GM19452 (cell line): Measurements from ENCODE around the gene NUDT4.
"Not testable (repeated sequence)": the region's sequence is repeated elsewhere in the genome, so short reads cannot be mapped to it uniquely, and the experiment has no call there.

Experiments used
- ATAC-seq: cut with Tn5 transposase; IDR thresholded peaks from one replicate; pipeline ENCODE4 v1.9.1; 2021; ENCODE audit not compliant: unreplicated experiment

NUDT4 gene

GRCh38 chr12:93427779-93428564 is 50.2 kb downstream of the NUDT4 start:
- ATAC-seq: no peak

- ATAC-seq: no peak
These were observed 51.7 kb downstream of the NUDT4 start for GRCh38 chr12:93429448-93429847.

GRCh38 chr12:93429852-93430251 is 52.1 kb downstream of the NUDT4 start:
- no peak for ATAC-seq

GRCh38 chr12:93430280-93430679 is 52.6 kb downstream of the NUDT4 start:
- no peak for ATAC-seq

GRCh38 chr12:93432031-93432430 is 54.3 kb downstream of the NUDT4 start:
- not testable (repeated sequence) for ATAC-seq

GRCh38 chr12:93434256-93434865 is 56.6 kb downstream of the NUDT4 start:
- no peak for ATAC-seq

- no peak for ATAC-seq
These were observed 60.7 kb downstream of the NUDT4 start for GRCh38 chr12:93438266-93439050.

GRCh38 chr12:93440043-93440835 is 62.5 kb downstream of the NUDT4 start:
- no peak for ATAC-seq

GRCh38 chr12:93441081-93441616 is 63.4 kb downstream of the NUDT4 start:
- ATAC-seq: no peak

GRCh38 chr12:93441617-93442410 is 64.1 kb downstream of the NUDT4 start, which contains the start of gene UBE2N:
Gene UBE2N, minus strand, starts transcription at chr12:93441947. Its CDS starts 63 bp downstream, at chr12:93441884.
- ATAC-seq: peak; percentile 74

- ATAC-seq: no peak
These were observed 65.0 kb downstream of the NUDT4 start for GRCh38 chr12:93442411-93443340.

- no peak for ATAC-seq
These were observed 65.9 kb downstream of the NUDT4 start for GRCh38 chr12:93443576-93443975.

- no peak for ATAC-seq
These were observed 70.0 kb downstream of the NUDT4 start for GRCh38 chr12:93447555-93448290.

- no peak for ATAC-seq
These were observed 71.1 kb downstream of the NUDT4 start for GRCh38 chr12:93448796-93449195.

- peak; percentile 91 for ATAC-seq
These were observed 71.6 kb downstream of the NUDT4 start for GRCh38 chr12:93449277-93449676.

- no peak for ATAC-seq
These were observed 73.9 kb downstream of the NUDT4 start for GRCh38 chr12:93451423-93452158.

- ATAC-seq: no peak
These were observed 75.9 kb downstream of the NUDT4 start for GRCh38 chr12:93453633-93454032.
